Cardiac muscle cell (in vitro differentiated cells and primary cell): ENCODE measurements around the gene DGKD. TPM values are rescaled to one million over a fixed set of nuclear protein-coding genes. Genes with fewer than 3 reads are reported as not detected.

ENCODE experiments used
- DNase-seq, 2 donors: peaks; one replicate each; pipeline versions ENCODE4 v3.0.0 to v3.0.0-alpha.2; 2010 to 2017; ENCODE audit warnings: low read depth in 1 of 2, low spot score in 1 of 2
- H3K27ac ChIP-seq: fragments of 200-600 bp; sonication (generic); 2 replicates; pipeline ENCODE4 v1.5.1; 2016
- H3K27me3 ChIP-seq: fragments of 200-600 bp; sonication (generic); 2 replicates; pipeline ENCODE4 v1.6.0; 2016; ENCODE audit warnings: control low read depth
- H3K36me3 ChIP-seq: fragments of 200-600 bp; sonication (generic); 2 replicates; pipeline ENCODE4 v1.5.1; 2016; ENCODE audit warnings: control low read depth
- H3K4me1 ChIP-seq: fragments of 200-600 bp; sonication (generic); 2 replicates; pipeline ENCODE4 v1.8.1; 2017; ENCODE audit warnings: low read depth, mild to moderate bottlenecking, mixed run types
- H3K4me3 ChIP-seq: fragments of 200-600 bp; sonication (generic); 2 replicates; pipeline ENCODE4 v1.5.1; 2016; ENCODE audit warnings: mild to moderate bottlenecking
- H3K9me3 ChIP-seq: fragments of 200-600 bp; sonication (generic); 2 replicates; pipeline ENCODE4 v1.5.1; 2017; ENCODE audit warnings: low read depth, mild to moderate bottlenecking, control low read depth
- CTCF ChIP-seq: IDR thresholded peaks from 2 replicates; pipeline ENCODE4 v1.5.1; 2012; ENCODE audit warnings: low read depth, mild to moderate bottlenecking, low read length
- polyA plus RNA-seq: library from polyadenylated mRNA; unstranded; fragments of >200 nt; fragmentation: Nextera tagmentation; extraction: Ambion mirVana; gene quantifications from 2 replicates; pipeline ENCODE4 v1.2.1, GENCODE V29; 2016
- total RNA-seq: library from RNA; depleted of rRNA; stranded (reverse); fragments of >200 nt; gene quantifications from 2 replicates; pipeline ENCODE4 v1.2.3, GENCODE V29; 2016

Gene DGKD
- total and polyA plus RNA-seq, 2 experiments from 2014 or later: 21.0 to 40.0 TPM

DNA sequence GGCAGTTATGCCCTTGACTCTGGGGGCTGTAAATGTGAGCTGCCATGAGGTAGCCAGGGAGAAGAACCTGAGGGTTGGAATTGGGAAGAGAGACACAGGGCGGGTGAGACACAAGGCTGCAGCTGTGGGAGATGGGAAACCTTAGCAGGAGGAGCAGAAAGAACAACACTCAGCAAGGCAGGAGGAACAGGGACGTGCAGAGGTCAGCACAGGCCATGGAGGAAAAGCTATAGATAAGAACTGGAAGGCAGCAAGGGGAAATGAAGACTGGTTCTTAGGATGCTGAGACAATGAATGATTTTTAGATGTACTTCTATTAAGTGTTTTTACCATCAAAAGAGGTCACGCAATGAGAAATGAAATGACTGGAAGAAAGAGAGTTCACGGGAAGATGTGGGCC is 132.1 kb downstream of the DGKD start:
- Histone ChIP-seq H3K27ac (no peak overlapping the region), H3K4me1 (peaks cover 3% of the 10 kb centered on the region), H3K36me3 (peaks cover 37% of the 10 kb centered on the region), H3K9me3 (no peaks in the 10 kb centered on the region), H3K27me3 (no peaks in the 10 kb centered on the region), H3K4me3 (no peak overlapping the region)
- DNase-seq: no peak
- no peak for TF ChIP-seq CTCF

DNA sequence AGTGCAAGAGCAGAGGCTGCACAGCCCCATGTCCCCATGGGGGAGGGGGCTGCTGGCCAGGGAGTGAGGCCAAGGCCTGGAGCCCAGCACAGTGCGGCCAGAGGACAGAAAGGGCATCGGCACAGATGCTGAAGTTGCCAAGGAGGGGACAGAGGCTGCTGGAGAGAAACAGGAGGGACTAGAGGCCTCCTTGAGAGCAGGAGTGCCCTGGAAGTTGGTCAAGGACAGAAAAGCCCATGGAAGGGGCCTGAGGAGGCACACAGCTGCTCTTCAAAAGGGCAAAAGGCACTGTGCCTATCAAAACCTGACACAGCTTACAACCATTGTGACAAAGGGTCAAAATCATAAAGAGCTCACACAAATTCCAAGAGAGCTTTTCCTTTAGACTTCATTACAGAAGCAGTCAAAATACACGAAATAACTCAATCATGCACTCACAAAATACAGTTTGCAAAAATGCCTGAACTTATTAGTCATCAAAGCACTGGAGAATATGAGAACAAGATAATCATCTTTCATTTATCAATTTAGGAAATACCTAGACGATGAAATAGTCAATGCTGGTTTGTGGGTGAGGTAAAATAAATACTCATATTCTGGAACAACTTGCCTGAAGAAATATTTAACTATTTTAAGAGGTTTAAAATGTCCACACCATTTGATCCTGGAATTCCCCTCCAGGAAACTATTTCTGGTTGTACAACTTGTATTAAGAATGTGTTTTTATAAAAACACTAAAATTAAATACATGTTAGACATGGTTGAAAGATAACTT is 132.7 kb downstream of the DGKD start:
- Histone ChIP-seq H3K27ac (no peak overlapping the region), H3K27me3 (no peaks in the 10 kb centered on the region), H3K4me1 (peaks cover 3% of the 10 kb centered on the region), H3K4me3 (no peak overlapping the region), H3K36me3 (peaks cover 38% of the 10 kb centered on the region), H3K9me3 (no peaks in the 10 kb centered on the region)
- peak in 1 of 2 donors; percentile 62 for DNase-seq
- no peak for TF ChIP-seq CTCF

- no peak for DNase-seq
- no peaks in the 10 kb centered on the region for H3K9me3 ChIP-seq
- H3K36me3 ChIP-seq: peaks cover 39% of the 10 kb centered on the region
- no peaks in the 10 kb centered on the region for H3K27me3 ChIP-seq
- H3K27ac ChIP-seq: no peak overlapping the region
- H3K4me1 ChIP-seq: peaks cover 3% of the 10 kb centered on the region
- no peak overlapping the region for H3K4me3 ChIP-seq
- no peak for TF ChIP-seq CTCF
Measured at GRCh38 chr2:233487748-233488345, 133.6 kb downstream of the DGKD start.

GRCh38 chr2:233489143-233489542 is 134.8 kb downstream of the DGKD start:
- Histone ChIP-seq H3K9me3 (no peaks in the 10 kb centered on the region), H3K36me3 (peaks cover 26% of the 10 kb centered on the region), H3K27me3 (no peaks in the 10 kb centered on the region), H3K4me1 (peaks cover 3% of the 10 kb centered on the region), H3K4me3 (no peak overlapping the region), H3K27ac (no peak overlapping the region)
- no peak for TF ChIP-seq CTCF
- no peak for DNase-seq

DNA sequence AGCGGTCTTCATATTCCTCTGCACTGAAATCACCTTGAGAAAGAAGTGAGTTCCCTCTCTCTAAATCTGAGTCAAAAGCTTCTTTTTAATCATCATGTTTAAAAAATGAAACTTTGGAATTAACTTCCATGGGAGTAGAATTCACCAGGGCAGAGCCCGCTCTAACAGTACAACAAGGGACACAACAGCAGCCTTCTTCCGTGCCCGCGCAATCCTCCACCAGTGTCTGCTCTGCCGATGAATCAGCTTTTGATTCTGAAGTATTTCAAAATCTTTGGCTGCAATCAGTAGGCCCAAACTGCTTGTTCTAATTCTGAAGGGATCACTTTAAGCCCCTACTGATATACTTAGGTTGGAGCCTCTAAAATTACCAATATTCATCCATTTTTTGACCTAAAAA is 135.4 kb downstream of the DGKD start:
- H3K27ac ChIP-seq: no peak overlapping the region
- no peak overlapping the region for H3K4me3 ChIP-seq
- peaks cover 26% of the 10 kb centered on the region for H3K36me3 ChIP-seq

More for the DNA sequence above, 135.4 kb downstream of the DGKD start:
- Histone ChIP-seq H3K4me1 (peaks cover 3% of the 10 kb centered on the region), H3K9me3 (no peaks in the 10 kb centered on the region), H3K27me3 (no peaks in the 10 kb centered on the region)
- no peak for TF ChIP-seq CTCF
- DNase-seq: peak in 1 of 2 donors; percentile 72
